ENCODE measurements around the gene MRPL12.

- TF ChIP-seq CTCF (IDR thresholded peaks at IDR 0.05) (no peak), POLR2A (IDR thresholded peaks at IDR 0.05) (no peak)
Measured at GRCh38 chr17:81720267-81721071, 17.3 kb downstream of the MRPL12 start.
